ENCODE measurements around the gene IVD.

DNA sequence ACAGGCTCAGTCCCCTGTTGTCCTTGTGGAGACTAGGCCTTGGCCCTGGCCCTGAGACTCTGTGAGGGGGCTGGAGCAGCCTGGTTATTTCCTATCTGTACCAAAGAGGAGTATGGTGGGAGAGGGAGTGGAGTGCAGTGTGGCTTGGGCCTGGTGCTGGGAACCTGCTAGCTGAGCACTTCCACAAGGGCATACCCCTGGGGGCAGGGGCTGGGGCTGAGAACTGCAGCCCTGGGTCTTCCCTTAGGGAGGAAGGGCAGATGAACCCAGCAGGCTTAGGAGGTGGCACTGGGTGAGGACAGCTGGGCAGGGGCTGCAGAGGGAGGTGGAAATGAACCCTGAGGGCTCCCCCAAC, 61.6 kb downstream of the IVD start:
- TF ChIP-seq, protein P1, sequence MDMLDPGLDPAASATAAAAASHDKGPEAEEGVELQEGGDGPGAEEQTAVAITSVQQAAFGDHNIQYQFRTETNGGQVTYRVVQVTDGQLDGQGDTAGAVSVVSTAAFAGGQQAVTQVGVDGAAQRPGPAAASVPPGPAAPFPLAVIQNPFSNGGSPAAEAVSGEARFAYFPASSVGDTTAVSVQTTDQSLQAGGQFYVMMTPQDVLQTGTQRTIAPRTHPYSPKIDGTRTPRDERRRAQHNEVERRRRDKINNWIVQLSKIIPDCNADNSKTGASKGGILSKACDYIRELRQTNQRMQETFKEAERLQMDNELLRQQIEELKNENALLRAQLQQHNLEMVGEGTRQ (IDR thresholded peaks at IDR 0.05; ENCODE audit: borderline replicate concordance, low read depth, low read length): no peak
- TF ChIP-seq EZH2phosphoT487 (IDR thresholded peaks at IDR 0.05; ENCODE audit: borderline replicate concordance, low read depth) (no peak), POLR2AphosphoS5 (IDR thresholded peaks at IDR 0.05; ENCODE audit: low read depth, low read length) (no peak)
- TF ChIP-seq, protein P2, sequence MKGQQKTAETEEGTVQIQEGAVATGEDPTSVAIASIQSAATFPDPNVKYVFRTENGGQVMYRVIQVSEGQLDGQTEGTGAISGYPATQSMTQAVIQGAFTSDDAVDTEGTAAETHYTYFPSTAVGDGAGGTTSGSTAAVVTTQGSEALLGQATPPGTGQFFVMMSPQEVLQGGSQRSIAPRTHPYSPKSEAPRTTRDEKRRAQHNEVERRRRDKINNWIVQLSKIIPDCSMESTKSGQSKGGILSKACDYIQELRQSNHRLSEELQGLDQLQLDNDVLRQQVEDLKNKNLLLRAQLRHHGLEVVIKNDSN (IDR thresholded peaks at IDR 0.05; ENCODE audit: borderline replicate concordance, low read depth): no peak

Data from SK-N-SH (cell line).